SK-N-MC (cell line): ENCODE results near the gene ITGB5.

ENCODE experiments used
- EZH2 ChIP-seq: fragments of 200-600 bp; sonication (generic); IDR thresholded peaks from one replicate; pipeline ENCODE4 v1.6.1; 2017; ENCODE audit warnings: antibody characterized with exemption
- POLR2AphosphoS5 ChIP-seq: IDR thresholded peaks from 2 replicates; pipeline ENCODE4 v1.6.1; 2012; ENCODE audit warnings: mild to moderate bottlenecking, low read depth, low read length, borderline replicate concordance

GRCh38 chr3:124780356-124780755 lies 106.8 kb downstream of the ITGB5 start:
- TF ChIP-seq EZH2 = no peak
- peak; percentile 11; the same call in 1 of the 2 replicates for TF ChIP-seq POLR2AphosphoS5
